Midbrain (tissue), 1 donor: ENCODE results near the gene CDC42EP3.

Source experiments
- DNase-seq: peaks from one replicate; lab custom pipeline; 2025; lab: John Stamatoyannopoulos, UW

CDC42EP3 gene

DNA sequence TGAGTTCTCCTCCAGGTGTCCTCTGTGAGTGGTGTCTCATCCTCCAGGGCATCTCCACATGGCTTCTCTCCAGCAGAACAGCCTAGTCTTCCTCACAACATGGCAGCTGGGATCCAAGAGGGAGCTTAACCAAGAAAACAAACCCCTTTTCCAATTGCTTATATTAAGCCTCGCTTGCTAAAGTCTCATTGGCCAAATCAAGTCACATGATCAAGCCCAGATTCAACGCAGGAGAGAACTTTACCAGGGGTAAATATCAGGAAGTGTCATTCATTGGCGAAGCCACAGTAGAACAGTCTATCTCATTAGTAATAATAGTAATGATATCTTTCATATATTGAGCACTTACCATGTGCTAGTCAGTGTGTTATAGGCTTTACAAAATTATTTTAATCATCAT lies 53.1 kb downstream of the CDC42EP3 start:
- no peak for DNase-seq

DNA sequence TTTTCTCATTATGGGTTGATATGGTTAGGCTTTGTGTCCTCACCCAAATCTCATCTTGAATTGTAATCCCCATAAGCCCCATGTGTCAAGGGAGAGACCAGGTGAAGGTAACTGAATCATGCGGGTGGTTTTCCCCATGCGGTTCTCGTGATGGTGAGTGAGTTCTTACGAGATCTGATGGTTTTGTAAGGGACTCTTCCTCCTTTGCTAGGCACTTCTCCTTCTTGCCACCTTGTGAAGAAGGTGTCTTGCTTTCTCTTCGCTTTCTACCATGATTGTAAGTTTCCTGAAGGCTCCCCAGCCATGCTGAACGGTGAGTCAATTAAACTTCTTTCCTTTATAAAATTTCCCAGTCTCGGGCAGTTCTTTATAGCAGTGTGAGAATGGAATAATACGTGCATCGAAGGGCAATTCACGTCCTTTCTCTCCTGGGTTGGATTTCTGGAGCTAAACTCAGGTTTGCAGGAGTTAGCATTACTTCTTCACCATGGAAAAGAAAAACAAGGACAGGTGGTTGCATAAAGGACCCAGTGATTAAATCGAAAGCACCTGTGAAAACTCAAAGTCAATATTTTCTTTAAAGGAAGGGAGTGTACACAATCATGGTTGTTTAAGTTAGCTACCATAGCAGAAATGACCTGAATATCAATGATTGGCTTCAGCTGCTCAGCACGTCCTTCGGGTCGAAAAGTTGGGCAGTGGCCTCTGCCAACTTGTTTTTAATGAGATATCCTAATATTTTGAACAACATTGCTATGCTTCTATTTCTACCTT lies 54.1 kb downstream of the CDC42EP3 start:
- no peak for DNase-seq

DNA sequence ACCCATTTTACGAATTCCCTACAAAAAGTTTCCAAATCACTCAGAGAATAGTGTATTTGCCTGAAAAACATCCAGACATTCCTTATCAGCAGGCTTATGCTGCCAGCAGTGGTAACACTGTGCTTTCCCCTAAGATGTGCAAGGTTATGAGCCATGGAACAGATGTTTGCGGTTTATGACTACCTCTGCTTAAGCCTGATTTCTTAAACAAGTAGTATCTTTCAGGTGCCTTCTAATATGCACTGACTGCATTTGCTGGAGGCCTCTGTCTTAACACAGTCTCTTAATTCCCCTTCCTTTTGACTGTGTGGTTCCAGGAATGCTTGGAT lies 54.8 kb downstream of the CDC42EP3 start:
- no peak for DNase-seq

DNA sequence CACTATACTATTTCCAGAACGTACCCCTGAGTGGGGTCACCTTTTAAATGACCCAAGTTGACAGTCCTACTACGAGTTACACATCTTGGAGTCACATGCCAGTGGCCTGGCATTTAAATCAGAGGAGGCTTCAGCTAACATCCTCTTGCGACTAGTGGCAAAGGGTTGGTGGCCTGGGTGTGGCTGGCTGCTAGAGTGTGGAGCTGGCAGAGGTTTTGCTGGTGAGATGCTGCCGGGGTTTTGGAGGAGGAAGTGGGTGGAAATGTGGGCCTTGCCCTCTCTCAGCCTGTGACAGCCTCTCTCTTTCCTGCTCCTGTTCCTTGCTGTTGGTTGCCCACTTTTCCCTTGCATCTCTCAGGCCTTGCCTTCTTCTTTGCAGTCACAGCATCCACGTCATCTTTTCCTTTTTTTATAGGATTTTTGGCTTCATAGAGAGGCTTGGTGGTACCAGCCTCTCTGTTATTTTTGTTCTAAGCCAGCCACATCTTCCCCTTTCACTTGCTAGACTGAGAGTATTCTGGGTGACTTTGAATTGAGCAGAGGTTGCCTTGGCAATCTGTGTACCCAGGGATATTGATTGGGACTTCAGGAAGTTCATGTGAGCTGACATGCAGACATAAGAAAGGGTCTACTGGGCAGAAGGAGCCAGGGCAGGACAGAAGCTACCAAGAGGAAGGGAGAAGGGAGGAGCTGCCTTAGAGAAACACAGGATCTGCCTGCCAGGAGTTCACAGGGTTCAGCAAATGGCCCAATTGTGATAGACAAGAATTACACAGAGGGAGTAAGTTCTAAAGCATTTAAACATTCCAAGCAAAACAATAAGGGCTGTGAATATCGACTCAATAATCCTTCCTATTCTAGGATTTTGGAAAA lies 55.4 kb downstream of the CDC42EP3 start:
- DNase-seq, result no peak

DNA sequence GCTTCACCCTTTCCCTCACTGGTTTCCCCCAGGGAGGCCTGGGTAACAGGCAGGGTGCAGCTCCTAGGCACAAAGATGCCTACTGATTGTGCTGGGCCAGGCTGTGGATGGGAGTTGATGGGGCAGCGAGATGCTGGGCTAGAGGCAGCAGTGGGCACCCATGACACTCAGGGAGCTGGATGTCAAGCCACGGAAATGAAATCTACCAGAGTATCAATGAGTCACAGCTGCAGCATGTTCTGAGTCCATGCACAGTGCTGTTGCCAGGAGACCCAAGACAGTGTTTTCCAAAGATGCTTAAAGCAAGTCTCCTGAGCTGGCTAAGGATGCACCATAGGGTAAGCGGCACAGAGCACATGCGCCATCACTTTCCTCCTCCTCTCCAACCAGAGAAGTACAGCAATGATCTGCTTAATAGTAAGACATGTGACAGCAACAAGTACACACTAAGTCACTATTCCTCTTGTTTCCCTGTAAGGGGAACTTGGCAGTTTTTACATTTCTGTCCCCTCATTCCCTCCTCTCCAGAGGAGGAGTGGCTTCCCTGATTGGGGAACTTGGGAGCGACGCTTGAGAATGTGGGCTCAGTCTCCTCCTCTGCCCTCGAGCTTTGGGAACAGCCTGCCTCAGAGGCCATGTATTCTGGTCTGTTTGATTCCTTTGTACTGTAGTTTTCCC lies 57.2 kb downstream of the CDC42EP3 start:
- DNase-seq, result no peak

DNA sequence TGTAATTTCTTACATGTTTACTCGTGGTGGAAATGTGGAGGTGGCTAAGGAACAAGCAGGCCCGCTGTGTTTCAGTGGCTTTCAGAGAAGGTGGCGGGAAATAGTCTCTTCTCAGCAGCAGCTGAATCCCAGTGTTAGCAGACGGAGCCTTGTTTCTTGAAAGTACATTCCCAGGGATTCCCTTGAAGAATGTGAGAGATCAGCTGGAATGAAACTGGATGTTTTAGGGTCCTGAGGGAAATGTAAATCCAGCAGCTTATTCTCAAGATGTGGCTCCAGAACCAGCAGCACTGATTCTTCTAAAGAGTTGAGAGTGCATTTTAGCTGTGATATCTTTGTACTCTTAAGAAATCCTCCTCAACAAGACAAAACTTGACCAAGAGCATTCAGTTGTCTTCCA lies 59.1 kb downstream of the CDC42EP3 start:
- DNase-seq, result no peak

DNA sequence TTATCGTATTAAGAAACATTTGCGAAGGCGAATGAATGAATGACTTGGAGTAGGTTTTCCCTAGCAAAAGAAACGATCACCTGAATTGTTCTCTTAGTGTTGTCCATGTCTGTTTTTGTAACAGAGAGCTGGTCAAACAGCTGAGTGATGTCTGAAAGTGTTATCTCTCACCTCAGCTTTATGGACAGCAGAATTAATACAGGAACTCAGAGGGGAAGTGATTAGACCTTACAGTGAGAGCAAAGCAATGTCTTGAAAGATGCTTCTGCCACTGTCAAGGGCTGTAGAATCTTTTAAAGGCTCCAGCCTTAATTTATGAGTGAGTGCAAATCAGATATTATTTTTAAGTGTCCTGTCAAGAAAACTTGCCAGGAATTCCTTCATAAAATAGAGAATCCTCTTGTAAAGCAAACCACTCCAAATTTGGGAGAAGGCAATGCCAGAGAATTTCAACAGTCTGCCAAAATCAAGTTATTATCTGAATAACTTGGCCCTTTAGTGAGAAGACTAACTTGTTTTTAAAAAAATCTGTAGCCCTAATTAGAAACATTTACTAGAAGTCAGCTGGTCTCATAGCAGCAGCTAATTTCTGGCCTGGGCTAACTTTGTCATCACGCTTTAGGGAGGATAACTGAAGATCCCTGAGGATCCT lies 60.7 kb downstream of the CDC42EP3 start:
- DNase-seq, result no peak

DNA sequence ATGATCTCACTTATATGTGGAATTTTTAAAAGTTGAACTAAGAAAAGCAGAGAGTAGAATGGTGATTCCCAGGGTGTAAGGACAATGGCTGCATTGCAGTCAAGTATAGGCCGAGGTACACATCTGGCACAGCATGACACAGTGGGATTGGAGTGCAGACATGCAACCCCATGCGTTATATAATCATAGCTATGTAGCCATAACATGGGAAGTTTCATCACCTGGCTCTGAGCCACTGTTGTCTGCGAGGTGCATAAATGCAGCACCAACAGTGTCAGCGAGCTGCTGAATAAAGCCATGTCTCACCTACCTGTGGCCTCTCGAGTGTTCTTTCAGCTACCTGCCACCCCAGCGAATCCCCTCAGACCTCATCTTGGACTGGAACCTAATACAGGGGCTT lies 61.7 kb downstream of the CDC42EP3 start:
- DNase-seq, result no peak

DNA sequence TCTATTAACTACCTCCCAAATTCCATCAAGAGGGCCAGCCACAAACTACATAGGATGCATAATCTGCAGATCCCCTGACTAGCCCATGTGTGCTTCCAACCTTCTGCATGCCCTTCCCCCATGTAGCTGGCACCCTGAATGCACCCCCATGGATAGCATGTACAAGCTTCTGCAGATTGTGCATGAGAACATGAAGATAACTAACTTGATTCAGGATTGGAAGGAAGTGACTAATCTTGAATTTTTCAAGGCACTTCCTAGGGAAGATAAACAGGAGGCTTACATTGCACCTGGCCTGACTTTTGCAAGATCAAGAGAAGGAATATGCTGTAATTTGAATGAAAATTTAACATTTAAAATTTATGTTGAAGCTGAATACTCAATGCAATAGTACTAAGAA lies 66.7 kb downstream of the CDC42EP3 start:
- DNase-seq, result no peak

DNA sequence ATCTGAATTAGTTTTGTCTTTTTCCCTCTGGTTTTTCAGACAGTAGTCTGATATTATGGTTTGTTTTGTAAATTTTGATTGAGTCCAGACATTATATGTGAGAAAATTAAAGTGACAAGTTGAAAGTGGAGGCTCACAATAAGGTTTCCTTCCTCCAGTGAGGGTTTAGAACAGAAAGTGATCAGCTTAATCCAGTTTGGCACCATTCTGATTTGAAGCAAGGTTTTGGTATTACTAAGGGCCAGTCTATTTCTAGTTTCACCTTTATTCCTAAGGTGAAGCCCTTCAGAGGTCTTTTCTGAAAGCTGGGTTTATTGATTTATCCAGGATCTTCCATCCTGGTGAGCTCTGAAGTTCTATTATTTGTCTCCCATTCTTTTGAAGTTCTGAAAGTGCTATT lies 68.7 kb downstream of the CDC42EP3 start:
- DNase-seq, result no peak

DNA sequence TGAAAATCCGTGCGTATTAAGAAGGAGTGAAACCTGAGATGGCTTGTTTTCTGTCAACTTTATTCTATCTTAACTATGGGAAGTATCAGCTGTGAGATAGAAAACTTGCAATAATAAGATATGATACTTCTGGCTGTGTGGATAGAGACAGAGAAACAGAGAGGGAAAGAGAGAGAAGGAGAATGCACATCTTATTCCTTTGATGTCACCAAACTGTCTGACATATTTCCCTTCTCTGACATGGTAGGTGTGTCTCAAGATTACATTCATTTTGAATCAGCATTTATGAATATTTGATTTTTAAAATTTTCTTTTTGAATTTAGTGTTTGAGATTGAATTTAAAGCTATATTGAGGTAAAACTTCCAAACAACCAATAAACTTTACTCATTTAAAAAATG lies 69.4 kb downstream of the CDC42EP3 start:
- DNase-seq, result no peak

DNA sequence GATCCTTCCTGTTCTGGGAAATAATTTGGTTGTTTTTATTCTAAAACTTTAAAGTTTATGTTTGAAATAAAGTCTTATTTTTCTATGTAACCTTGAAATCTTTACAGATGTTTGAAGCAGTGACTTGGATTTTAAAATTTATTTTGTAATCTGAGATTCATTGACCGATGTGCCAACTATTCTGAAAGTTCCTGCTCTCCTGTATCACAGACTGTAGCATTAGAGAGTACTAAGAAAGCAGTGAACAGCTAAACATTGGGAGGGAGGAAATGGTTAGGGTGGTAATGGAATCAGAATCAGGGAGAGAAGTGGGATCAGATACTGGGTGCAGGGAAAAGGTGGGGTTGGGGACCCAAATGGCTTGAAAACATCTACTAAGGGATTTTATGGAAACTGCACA lies 69.9 kb downstream of the CDC42EP3 start:
- DNase-seq, result no peak

DNA sequence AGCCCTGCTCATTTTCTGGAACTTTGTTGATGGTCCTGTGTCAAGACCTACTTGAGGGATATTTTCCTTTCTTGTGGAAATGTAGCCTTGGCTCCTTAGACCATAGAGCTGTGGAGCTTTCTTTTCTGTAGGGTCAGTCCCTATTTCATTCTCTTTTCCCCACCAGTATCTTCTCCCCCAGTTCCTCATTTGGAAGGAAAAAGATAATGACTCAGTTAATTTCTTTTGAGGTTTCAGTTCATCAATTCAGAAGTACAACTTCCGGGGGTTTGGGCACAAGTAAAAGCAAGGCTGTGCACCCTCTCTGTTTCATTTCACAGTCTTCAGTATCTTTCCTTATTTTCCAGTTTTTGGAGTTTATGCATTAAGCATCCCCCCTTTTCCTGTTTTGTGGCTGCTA lies 70.7 kb downstream of the CDC42EP3 start:
- peak; percentile 6 for DNase-seq

DNA sequence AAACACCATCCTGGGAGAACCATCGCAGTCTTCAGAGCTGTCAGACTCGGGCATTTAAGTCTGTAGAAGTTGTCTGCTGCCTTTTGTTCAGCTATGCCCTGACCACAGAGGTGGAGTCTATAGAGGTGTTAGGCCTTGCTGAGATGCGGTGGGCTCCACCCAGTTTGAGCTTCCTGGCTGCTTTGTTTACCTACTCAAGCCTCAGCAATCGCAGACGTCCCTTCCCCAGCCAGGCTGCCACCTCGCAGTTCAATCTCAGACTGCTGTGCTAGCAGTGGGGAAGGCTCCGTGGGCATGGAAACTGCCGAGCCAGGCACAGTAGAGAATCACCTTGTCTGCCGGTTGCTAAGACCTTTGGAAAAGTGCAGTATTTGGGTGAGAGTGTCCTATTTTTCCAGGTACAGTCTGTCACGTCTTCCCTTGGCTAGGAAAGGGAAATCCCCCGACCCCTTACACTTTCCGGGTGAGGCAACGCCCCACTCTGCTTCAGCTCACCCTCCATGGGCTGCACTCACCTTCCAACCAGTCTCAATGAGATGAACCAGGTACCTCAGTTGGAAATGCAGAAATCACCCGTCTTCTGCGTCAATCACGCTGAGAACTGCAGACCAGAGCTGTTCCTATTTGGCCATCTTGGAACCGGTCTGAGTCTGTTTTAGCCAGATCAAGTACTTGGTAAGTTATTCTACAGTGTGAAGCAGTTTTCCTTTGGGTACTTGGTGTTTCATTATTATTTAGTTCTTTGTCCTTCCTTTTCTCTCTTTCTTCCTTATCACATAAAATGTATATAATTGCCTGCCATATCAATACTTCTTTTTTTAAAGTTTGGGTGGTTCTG lies 71.5 kb downstream of the CDC42EP3 start:
- no peak for DNase-seq

DNA sequence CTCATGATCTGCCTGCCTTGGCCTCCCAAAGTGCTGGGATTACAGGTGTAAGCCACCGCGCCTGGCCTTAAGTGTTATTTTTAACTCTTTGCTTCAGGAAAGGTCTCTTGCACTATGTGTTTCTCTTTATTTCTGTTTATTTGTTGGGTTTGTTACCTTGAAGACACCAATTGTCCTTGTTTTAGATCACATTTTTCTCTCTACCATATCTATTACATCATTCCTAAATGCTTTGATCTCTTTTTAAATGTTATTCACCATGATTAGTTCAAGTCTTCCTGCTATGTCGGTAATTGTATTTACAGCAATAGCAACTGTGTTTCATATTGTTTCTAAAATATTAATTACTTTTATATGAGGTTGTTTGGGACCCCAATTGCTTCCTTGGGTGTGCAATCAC lies 77.7 kb downstream of the CDC42EP3 start:
- no peak for DNase-seq

DNA sequence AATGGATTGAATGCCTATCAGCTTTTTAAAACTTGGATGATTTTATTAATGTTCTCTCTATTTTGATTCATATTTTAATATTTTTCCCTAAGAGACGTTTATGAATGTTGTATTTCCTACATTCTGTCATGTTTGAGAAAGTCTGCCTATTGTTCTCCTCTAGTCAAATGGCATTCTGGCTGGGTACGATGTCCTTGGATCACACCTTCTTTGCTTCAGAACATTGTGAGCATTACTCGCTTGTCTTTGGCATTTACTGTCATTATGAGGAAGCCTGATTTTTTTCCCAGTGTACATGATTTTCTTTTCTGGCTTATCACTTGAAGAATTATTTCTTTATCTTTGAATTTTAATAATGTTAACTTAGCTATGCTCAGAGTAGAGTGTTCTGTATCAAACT lies 78.4 kb downstream of the CDC42EP3 start:
- no peak for DNase-seq
